T47D (cell line): ENCODE data around the gene CMTM7.
"Not testable (repeated sequence)": the region's sequence is repeated elsewhere in the genome, so short reads cannot be mapped to it uniquely, and the experiment has no call there.

ENCODE experiments used
- DNase-seq, 2 experiments: peaks; one replicate each; pipeline versions ENCODE4 v3.0.0 to v3.0.0-alpha.2; 2011 to 2012; ENCODE audit warnings: low read depth in 1 of 2, low spot score in 1 of 2
- JUND ChIP-seq: IDR thresholded peaks from 2 replicates; pipeline ENCODE4 v1.6.1; 2012; ENCODE audit warnings: low read depth
- in situ Hi-C: cut with HindIII; loops from 2 replicates; pipeline ENCODE4 v1.10.0; 2016; ENCODE audit warnings: low sequenced_read_pairs, low pct_unique_long_range_greater_than_20kb

Gene CMTM7

DNA sequence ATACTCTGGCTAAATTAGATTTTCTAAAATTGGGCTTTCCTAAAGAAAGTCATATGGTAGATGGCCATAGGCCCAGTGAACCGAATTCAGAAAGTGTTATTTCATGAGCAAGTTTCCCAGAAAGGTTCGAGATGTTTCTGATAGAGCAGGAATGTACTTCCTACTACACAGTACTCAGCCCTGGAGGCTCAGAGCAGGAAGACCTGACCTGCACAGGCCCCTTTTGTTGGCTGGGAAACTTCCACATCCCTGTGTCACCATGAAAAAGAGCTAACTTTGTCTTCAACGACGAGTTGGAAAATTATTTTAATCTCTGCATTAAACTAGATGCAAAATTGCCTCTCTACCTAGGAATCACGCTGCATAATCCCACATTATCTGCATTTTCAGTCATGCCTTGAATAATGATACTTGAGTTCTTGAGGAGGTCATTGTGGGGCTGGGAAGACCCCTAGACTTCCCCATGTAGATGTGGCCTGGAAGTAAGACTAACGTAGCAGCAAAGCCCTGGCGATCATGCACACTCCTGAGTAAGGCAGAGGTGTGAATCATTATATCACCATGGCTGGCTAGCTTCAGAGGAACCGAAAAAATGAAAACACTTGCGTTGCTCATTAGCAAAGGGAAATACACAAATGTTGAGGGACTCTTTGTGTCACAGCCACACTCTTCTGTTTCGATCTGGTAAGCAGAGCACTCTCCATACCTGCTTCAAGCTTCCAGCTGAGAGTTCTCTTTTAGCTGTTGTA is 47.1 kb downstream of the CMTM7 start:
- in situ Hi-C loops, result no loop called here
- peak; percentile 28; the same call in 1 of the 2 replicates for TF ChIP-seq JUND
- peak; percentile 43 to 93 for DNase-seq

- in situ Hi-C loops, result not testable (repeated sequence)
These were observed 47.8 kb downstream of the CMTM7 start for GRCh38 chr3:32439421-32439820.

DNA sequence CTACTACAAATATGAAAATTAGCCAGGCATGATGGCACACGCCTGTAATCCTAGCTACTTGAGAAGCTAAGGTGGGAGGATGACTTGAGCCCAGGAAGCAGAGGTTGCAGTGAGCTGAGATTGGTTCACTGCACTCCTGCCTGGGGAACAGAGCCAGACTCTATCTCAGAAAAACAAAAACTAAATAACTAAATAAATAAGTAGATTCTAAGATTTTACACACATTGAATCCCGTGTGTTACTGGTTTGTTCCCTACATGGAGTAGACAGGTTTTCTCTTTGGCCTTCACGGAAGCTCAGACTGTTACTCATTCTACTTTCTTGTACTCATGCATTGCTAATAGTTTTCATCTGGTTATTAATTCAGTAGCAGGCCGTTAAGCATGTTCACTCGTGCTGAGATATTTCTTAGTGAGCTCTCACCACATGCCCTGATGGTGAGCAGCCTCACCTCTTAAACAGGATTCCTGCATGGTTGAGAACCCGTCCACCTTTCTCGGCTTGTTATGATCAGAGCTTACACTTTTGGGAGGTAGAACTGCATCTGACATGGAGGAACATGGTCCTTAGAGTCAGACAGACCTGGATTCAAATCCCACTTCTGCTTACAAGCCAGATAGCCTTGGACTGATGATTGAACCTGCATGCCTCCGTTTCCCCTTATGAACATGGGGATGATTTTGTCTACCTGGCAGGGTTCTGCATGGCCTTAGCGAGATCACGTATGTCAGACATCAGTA is 49.1 kb downstream of the CMTM7 start:
- DNase-seq, result no peak
- TF ChIP-seq JUND, result no peak
- in situ Hi-C loops, result no loop called here

More at GRCh38 chr3:32439421-32439820, 47.8 kb downstream of the CMTM7 start:
- DNase-seq, result not testable (repeated sequence)

DNA sequence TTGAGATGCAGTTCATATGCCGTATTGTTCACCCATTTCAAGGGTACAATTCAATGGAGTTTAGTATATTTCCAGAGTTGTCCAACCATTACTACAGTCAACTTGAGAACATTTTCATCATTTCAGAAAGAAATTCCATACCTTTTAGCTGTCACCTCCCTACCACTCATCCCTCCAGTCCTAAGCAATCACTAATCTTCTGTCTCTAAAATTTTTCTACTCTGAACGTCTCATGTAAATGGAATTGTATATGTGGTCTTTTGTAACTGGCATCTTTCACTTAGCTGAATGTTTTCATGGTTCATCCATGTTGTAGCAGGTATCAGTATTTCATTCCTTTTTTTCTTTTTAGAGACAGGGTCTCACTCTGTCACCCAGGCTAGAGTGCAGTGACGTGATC is 51.1 kb downstream of the CMTM7 start:
- no peak for TF ChIP-seq JUND
- in situ Hi-C loops, result no loop called here
- DNase-seq, result no peak

GRCh38 chr3:32443478-32443877 is 51.8 kb downstream of the CMTM7 start:
- TF ChIP-seq JUND, result no peak
- in situ Hi-C loops, result no loop called here
- peak in 1 of 2 experiments; percentile 55 for DNase-seq

- no peak for DNase-seq
- in situ Hi-C loops, result no loop called here
These were observed 56.3 kb downstream of the CMTM7 start for GRCh38 chr3:32447865-32448400.

GRCh38 chr3:32448686-32449474 is 57.2 kb downstream of the CMTM7 start:
- no peak for DNase-seq
- in situ Hi-C loops, result no loop called here
- no peak for TF ChIP-seq JUND

More at GRCh38 chr3:32447865-32448400, 56.3 kb downstream of the CMTM7 start:
- no peak for TF ChIP-seq JUND

GRCh38 chr3:32449691-32450090 is 58.0 kb downstream of the CMTM7 start:
- no peak for DNase-seq
- TF ChIP-seq JUND, result no peak
- in situ Hi-C loops, result no loop called here

DNA sequence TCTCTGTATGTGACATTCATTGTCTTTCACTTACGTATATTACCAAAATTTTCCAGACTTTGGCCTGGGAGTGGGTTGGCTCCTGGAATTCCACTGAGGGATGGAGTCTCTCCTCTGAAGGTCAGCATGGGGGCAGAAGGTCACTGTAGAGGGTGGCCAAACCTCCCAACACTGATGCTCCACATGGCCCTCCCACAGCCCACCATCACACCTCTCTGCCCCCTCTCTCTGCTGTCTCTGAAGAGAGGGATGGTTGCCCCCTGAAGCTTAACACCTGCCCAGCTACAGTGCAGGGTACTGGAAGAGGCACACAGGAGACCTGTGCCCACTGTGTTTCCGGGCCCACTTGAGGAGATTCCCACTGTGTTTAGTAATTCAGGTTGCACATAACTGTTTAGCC is 58.8 kb downstream of the CMTM7 start:
- no peak for DNase-seq
- no peak for TF ChIP-seq JUND
- in situ Hi-C loops, result no loop called here

- no peak for TF ChIP-seq JUND
- in situ Hi-C loops, result no loop called here
- DNase-seq, result no peak
These were observed 59.5 kb downstream of the CMTM7 start for GRCh38 chr3:32450992-32451659.

DNA sequence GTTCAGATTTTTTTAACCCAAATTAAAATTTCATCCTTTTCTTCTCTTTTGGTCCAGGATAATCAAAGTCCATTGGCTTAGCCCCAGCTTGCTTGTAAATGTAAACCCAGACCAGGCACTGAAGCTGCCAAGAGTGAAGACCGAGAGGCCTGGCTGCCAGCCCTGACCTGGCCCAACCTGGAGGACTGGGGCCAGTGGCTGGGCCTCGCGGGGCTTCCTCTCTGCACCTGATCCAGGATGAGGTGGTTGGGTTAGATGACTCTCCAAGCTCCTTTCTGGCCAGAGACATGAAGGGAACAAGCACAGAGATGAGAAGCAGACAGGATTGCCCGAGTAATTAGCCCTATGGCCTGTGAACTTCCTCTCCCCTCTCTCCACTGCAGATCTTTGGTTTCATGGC is 60.4 kb downstream of the CMTM7 start:
- in situ Hi-C loops, result no loop called here
- no peak for TF ChIP-seq JUND
- no peak for DNase-seq

- in situ Hi-C loops, result no loop called here
- no peak for DNase-seq
- no peak for TF ChIP-seq JUND
These were observed 61.7 kb downstream of the CMTM7 start for GRCh38 chr3:32453346-32453745.
